Measurements from ENCODE around the gene DNAH6.

GRCh38 chr2:84788498-84788897 lies 272.2 kb downstream of the DNAH6 start:
- no peak for TF ChIP-seq CTCF (IDR thresholded peaks at IDR 0.05)
- no peak for TF ChIP-seq POLR2A (IDR thresholded peaks at IDR 0.05)
- no peak for TF ChIP-seq POLR2AphosphoS5 (IDR thresholded peaks at IDR 0.05)

All from gastroesophageal sphincter (tissue), 3 donors.